Thyroid gland (tissue), 4 donors: Measurements from ENCODE around the gene CARNS1. TPM values are rescaled to one million over a fixed set of nuclear protein-coding genes. Genes with fewer than 3 reads are reported as not detected.

ENCODE experiments used
- DNase-seq, 2 donors: peaks; one replicate each; pipeline ENCODE4 v3.0.0-alpha.2; 2019
- H3K27ac ChIP-seq, 3 donors: fragments of 200-600 bp; sonication (generic); 1 replicate in 2 of 3; 2 replicates in 1 of 3; pipeline ENCODE4 v1.5.1; 2016 to 2019; ENCODE audit warnings: mild to moderate bottlenecking in 1 of 3, moderate library complexity in 1 of 3
- H3K27me3 ChIP-seq: fragments of 200-600 bp; sonication (generic); one replicate; pipeline ENCODE4 v1.5.1; 2019
- H3K36me3 ChIP-seq, 2 donors: fragments of 200-600 bp; sonication (generic); one replicate each; pipeline ENCODE4 v1.5.1; 2016 to 2019
- H3K4me1 ChIP-seq, 2 donors: fragments of 200-600 bp; sonication (generic); one replicate each; pipeline ENCODE4 v1.5.1; 2017 to 2019
- H3K4me3 ChIP-seq, 3 donors: fragments of 200-600 bp; sonication (generic); replicated peaks in 1 of 3; 1 replicate in 2 of 3; 2 replicates in 1 of 3; pipeline ENCODE4 v1.5.1; 2016; ENCODE audit warnings: mild to moderate bottlenecking in 1 of 3
- H3K9me3 ChIP-seq: fragments of 200-600 bp; sonication (generic); one replicate; pipeline ENCODE4 v1.5.1; 2017
- CTCF ChIP-seq, 6 experiments: fragments of 200-600 bp in 3 of 6; fragments of 450-650 bp in 3 of 6; sonication (generic) in 3 of 6; IDR thresholded peaks; one replicate each; pipeline ENCODE4 v1.5.1; 2016 to 2019; ENCODE audit warnings: antibody characterized with exemption in 6 of 6, mild to moderate bottlenecking in 2 of 6, inconsistent platforms in 1 of 6, moderate library complexity in 1 of 6
- POLR2A ChIP-seq, 2 donors: fragments of 450-650 bp; IDR thresholded peaks; one replicate each; pipeline ENCODE4 v1.6.1; 2017; ENCODE audit warnings: antibody characterized with exemption in 2 of 2, mild to moderate bottlenecking in 2 of 2, moderate library complexity in 1 of 2
- WGBS, 2 donors: methylation state at CpG; one replicate each; pipeline ENCODE4 v1.1.5; 2017; 5-methylcytosine and 5-hydroxymethylcytosine counted together
- intact Hi-C: fragments of 100-400 bp; cut with DNase I; formaldehyde crosslinking; loops from one replicate; pipeline ENCODE4 v1.15.1; 2023
- total RNA-seq, 4 donors: library from RNA; depleted of rRNA; stranded (reverse); fragments of >200 nt; gene quantifications; one replicate each; pipeline ENCODE4 v1.2.3, GENCODE V29; 2016

The CARNS1 gene
- total RNA-seq, 4 donors from 2014 or later = 3.8 to 9.8 (median 5.9) TPM

GRCh38 chr11:67405196-67405567 lies 10.3 kb upstream of the CARNS1 start:
- no peak overlapping the region for H3K4me3 ChIP-seq
- 94% methylated on average over 5 of the region's 6 CpGs; no CpG with 5 or more reads in 1 of the 2 donors for WGBS, 2 donors
- intact Hi-C loops = no loop called here
- peak overlapping the region in 2 of 3 donors; percentile 75 to 79 for H3K27ac ChIP-seq
- no peak for DNase-seq
- H3K36me3 ChIP-seq = no peaks in the 10 kb centered on the region
- H3K9me3 ChIP-seq = no peaks in the 10 kb centered on the region
- TF ChIP-seq CTCF (IDR thresholded peaks at IDR 0.05) = no peak
- TF ChIP-seq POLR2A (IDR thresholded peaks at IDR 0.05) = no peak
- H3K4me1 ChIP-seq = peaks cover 35 to 51% of the 10 kb centered on the region in 2 donors
- no peaks in the 10 kb centered on the region for H3K27me3 ChIP-seq

GRCh38 chr11:67405688-67406339 lies 9.7 kb upstream of the CARNS1 start:
- Histone ChIP-seq H3K9me3 (no peaks in the 10 kb centered on the region), H3K27ac (no peak overlapping the region), H3K27me3 (no peaks in the 10 kb centered on the region), H3K36me3 (no peaks in the 10 kb centered on the region), H3K4me3 (no peak overlapping the region), H3K4me1 (peaks cover 29 to 45% of the 10 kb centered on the region in 2 donors)
- TF ChIP-seq POLR2A (IDR thresholded peaks at IDR 0.05) (no peak), CTCF (IDR thresholded peaks at IDR 0.05) (no peak)
- no peak for DNase-seq
- WGBS, 2 donors = 87 to 97% methylated on average over 3 to 8 of the region's 9 CpGs
- intact Hi-C loops = no loop called here

- no peak for DNase-seq
- Histone ChIP-seq H3K4me3 (no peak overlapping the region), H3K27me3 (no peaks in the 10 kb centered on the region), H3K27ac (no peak overlapping the region), H3K36me3 (no peaks in the 10 kb centered on the region), H3K9me3 (no peaks in the 10 kb centered on the region), H3K4me1 (peaks cover 25 to 50% of the 10 kb centered on the region in 2 donors)
- intact Hi-C loops = no loop called here
- WGBS, 2 donors = 80 to 89% methylated on average over 6 to 16 of the region's 18 CpGs
- TF ChIP-seq POLR2A (IDR thresholded peaks at IDR 0.05) = no peak
- TF ChIP-seq CTCF (IDR thresholded peaks at IDR 0.05) = no peak
These were observed 9.0 kb upstream of the CARNS1 start for GRCh38 chr11:67406420-67406968.

GRCh38 chr11:67406969-67407687 lies 8.3 kb upstream of the CARNS1 start:
- intact Hi-C loops = no loop called here
- 72 to 75% methylated on average over 9 of the region's 12 CpGs for WGBS, 2 donors

More at GRCh38 chr11:67406969-67407687, 8.3 kb upstream of the CARNS1 start:
- H3K4me3 ChIP-seq = no peak overlapping the region
- no peak for DNase-seq
- no peaks in the 10 kb centered on the region for H3K36me3 ChIP-seq
- H3K4me1 ChIP-seq = peaks cover 22 to 53% of the 10 kb centered on the region in 2 donors
- H3K27me3 ChIP-seq = no peaks in the 10 kb centered on the region
- H3K27ac ChIP-seq = no peak overlapping the region
- H3K9me3 ChIP-seq = no peaks in the 10 kb centered on the region
- TF ChIP-seq POLR2A (IDR thresholded peaks at IDR 0.05) (no peak), CTCF (IDR thresholded peaks at IDR 0.05) (no peak)
